Measurements from ENCODE around the gene CELA3A.

Gene CELA3A

DNA sequence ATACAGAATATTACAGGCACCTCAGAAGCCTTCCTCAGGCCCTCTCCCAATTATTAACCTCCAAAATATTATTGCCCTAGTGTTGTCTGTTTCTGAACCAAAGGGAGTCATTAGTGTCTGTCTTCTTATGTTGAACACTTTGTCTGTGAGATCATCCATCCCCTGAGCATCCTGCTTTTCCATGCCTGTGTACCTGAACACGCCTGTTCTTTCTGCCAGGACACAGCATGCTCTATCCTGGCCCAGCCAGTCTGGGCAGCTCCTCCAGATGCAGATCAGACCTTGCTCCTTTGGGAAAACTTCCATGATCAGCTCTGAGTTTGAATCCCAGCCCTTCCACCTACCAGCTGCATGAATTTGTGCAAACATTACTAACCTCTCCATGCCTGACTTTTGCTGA, 40.0 kb downstream of the CELA3A start:
- no peaks in the 10 kb centered on the region for H3K36me3 ChIP-seq (ENCODE audit: insufficient read depth, low read length)
- H3K9me3 ChIP-seq (ENCODE audit: low read length), result no peaks in the 10 kb centered on the region
- no peak overlapping the region for H3K27ac ChIP-seq (ENCODE audit: low read depth, low read length, poor library complexity, severe bottlenecking)
- no peaks in the 10 kb centered on the region for H3F3A ChIP-seq (ENCODE audit: insufficient read depth, low read length)
- no peaks in the 10 kb centered on the region for H3K79me2 ChIP-seq (ENCODE audit: insufficient read depth, low read length)
- H3K4me3 ChIP-seq (ENCODE audit: low read depth, low read length, poor library complexity, severe bottlenecking), result no peak overlapping the region
- H3K27me3 ChIP-seq (ENCODE audit: insufficient read depth, low read length), result no peaks in the 10 kb centered on the region
- no peak overlapping the region for H3K9ac ChIP-seq (ENCODE audit: low read length)
- TF ChIP-seq, protein P1, sequence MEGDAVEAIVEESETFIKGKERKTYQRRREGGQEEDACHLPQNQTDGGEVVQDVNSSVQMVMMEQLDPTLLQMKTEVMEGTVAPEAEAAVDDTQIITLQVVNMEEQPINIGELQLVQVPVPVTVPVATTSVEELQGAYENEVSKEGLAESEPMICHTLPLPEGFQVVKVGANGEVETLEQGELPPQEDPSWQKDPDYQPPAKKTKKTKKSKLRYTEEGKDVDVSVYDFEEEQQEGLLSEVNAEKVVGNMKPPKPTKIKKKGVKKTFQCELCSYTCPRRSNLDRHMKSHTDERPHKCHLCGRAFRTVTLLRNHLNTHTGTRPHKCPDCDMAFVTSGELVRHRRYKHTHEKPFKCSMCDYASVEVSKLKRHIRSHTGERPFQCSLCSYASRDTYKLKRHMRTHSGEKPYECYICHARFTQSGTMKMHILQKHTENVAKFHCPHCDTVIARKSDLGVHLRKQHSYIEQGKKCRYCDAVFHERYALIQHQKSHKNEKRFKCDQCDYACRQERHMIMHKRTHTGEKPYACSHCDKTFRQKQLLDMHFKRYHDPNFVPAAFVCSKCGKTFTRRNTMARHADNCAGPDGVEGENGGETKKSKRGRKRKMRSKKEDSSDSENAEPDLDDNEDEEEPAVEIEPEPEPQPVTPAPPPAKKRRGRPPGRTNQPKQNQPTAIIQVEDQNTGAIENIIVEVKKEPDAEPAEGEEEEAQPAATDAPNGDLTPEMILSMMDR (IDR thresholded peaks at IDR 0.05; ENCODE audit: low read length), result no peak
- no peak for TF ChIP-seq EZH2 (IDR thresholded peaks at IDR 0.05; ENCODE audit: borderline replicate concordance, low read length)
- no peak overlapping the region for H3K4me2 ChIP-seq (ENCODE audit: low read length)
- no peaks in the 10 kb centered on the region for H3K9me2 ChIP-seq (ENCODE audit: low read depth, low read length)
- H4K20me1 ChIP-seq (ENCODE audit: insufficient read depth, low read length), result no peaks in the 10 kb centered on the region
- H2AFZ ChIP-seq (ENCODE audit: low read length), result no peak overlapping the region
- H3K4me1 ChIP-seq (ENCODE audit: insufficient read depth, low read length, severe bottlenecking), result peaks cover 31% of the 10 kb centered on the region

- no peaks in the 10 kb centered on the region for H3K9me2 ChIP-seq (ENCODE audit: low read depth, low read length)
- TF ChIP-seq, protein P1 (IDR thresholded peaks at IDR 0.05; ENCODE audit: low read length), result no peak
- no peak for TF ChIP-seq EZH2 (IDR thresholded peaks at IDR 0.05; ENCODE audit: borderline replicate concordance, low read length)
- H3K4me1 ChIP-seq (ENCODE audit: insufficient read depth, low read length, severe bottlenecking), result peaks cover 23% of the 10 kb centered on the region
- no peaks in the 10 kb centered on the region for H3K9me3 ChIP-seq (ENCODE audit: low read length)
- H3K4me2 ChIP-seq (ENCODE audit: low read length), result no peak overlapping the region
- H2AFZ ChIP-seq (ENCODE audit: low read length), result no peak overlapping the region
- H3K27ac ChIP-seq (ENCODE audit: low read depth, low read length, poor library complexity, severe bottlenecking), result no peak overlapping the region
- no peak overlapping the region for H3K9ac ChIP-seq (ENCODE audit: low read length)
- no peaks in the 10 kb centered on the region for H3K79me2 ChIP-seq (ENCODE audit: insufficient read depth, low read length)
- H3F3A ChIP-seq (ENCODE audit: insufficient read depth, low read length), result no peaks in the 10 kb centered on the region
- H3K36me3 ChIP-seq (ENCODE audit: insufficient read depth, low read length), result no peaks in the 10 kb centered on the region
- no peaks in the 10 kb centered on the region for H4K20me1 ChIP-seq (ENCODE audit: insufficient read depth, low read length)
- H3K27me3 ChIP-seq (ENCODE audit: insufficient read depth, low read length), result no peaks in the 10 kb centered on the region
- H3K4me3 ChIP-seq (ENCODE audit: low read depth, low read length, poor library complexity, severe bottlenecking), result no peak overlapping the region
These were observed 41.8 kb downstream of the CELA3A start for GRCh38 chr1:22043198-22043769.

DNA sequence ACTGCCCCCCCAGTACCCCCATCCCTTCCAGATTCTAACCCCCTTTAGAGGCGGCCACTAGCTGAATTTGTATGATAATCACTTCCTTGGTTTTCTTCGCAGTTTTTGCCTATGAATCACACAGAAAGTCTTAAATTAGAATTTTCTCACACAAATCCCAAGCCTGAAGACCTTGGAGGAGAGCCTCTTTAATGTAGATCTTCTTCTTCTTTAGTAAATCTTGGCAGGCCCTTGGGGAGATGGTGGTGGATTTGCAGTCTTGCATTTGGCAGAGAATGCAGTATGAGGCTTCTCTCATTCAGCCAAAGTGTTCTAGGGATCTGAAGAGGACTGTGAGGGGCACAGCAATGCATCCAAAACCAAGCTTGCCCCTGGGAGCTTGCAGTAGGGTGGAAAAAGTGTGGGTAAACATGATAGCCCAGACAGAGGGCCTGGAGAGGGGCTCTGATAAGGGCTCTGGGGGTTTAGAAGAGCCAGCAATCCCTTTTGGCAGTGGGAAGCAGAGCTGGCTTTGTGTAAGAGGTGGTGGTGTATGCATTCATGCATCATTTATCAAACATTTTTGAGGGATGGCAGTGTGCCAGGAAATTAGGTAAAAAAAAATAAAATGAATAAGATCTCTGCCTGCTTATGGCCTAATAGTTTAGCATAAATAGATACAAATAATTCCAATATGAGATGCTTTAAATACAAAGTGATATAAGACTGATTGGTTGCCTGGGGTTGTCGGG, 43.4 kb downstream of the CELA3A start:
- H3K4me1 ChIP-seq (ENCODE audit: insufficient read depth, low read length, severe bottlenecking), result peaks cover 26% of the 10 kb centered on the region
- no peaks in the 10 kb centered on the region for H4K20me1 ChIP-seq (ENCODE audit: insufficient read depth, low read length)
- H3K9me3 ChIP-seq (ENCODE audit: low read length), result no peaks in the 10 kb centered on the region
- H3K4me3 ChIP-seq (ENCODE audit: low read depth, low read length, poor library complexity, severe bottlenecking), result no peak overlapping the region
- H3K27me3 ChIP-seq (ENCODE audit: insufficient read depth, low read length), result no peaks in the 10 kb centered on the region
- no peak overlapping the region for H3K4me2 ChIP-seq (ENCODE audit: low read length)
- H3K9me2 ChIP-seq (ENCODE audit: low read depth, low read length), result no peaks in the 10 kb centered on the region
- H2AFZ ChIP-seq (ENCODE audit: low read length), result no peak overlapping the region
- TF ChIP-seq EZH2 (IDR thresholded peaks at IDR 0.05; ENCODE audit: borderline replicate concordance, low read length), result no peak
- TF ChIP-seq, protein P1 (IDR thresholded peaks at IDR 0.05; ENCODE audit: low read length), result no peak
- no peak overlapping the region for H3K27ac ChIP-seq (ENCODE audit: low read depth, low read length, poor library complexity, severe bottlenecking)
- no peaks in the 10 kb centered on the region for H3K79me2 ChIP-seq (ENCODE audit: insufficient read depth, low read length)
- no peaks in the 10 kb centered on the region for H3F3A ChIP-seq (ENCODE audit: insufficient read depth, low read length)
- H3K9ac ChIP-seq (ENCODE audit: low read length), result no peak overlapping the region
- H3K36me3 ChIP-seq (ENCODE audit: insufficient read depth, low read length), result no peaks in the 10 kb centered on the region

All from OCI-LY1 (cell line).